Measurements from ENCODE around the gene CFAP74. TPM values are rescaled to one million over a fixed set of nuclear protein-coding genes. Genes with fewer than 3 reads are reported as not detected.

The CFAP74 gene
- total RNA-seq, 2 donors from 2014 or later, result not detected

DNA sequence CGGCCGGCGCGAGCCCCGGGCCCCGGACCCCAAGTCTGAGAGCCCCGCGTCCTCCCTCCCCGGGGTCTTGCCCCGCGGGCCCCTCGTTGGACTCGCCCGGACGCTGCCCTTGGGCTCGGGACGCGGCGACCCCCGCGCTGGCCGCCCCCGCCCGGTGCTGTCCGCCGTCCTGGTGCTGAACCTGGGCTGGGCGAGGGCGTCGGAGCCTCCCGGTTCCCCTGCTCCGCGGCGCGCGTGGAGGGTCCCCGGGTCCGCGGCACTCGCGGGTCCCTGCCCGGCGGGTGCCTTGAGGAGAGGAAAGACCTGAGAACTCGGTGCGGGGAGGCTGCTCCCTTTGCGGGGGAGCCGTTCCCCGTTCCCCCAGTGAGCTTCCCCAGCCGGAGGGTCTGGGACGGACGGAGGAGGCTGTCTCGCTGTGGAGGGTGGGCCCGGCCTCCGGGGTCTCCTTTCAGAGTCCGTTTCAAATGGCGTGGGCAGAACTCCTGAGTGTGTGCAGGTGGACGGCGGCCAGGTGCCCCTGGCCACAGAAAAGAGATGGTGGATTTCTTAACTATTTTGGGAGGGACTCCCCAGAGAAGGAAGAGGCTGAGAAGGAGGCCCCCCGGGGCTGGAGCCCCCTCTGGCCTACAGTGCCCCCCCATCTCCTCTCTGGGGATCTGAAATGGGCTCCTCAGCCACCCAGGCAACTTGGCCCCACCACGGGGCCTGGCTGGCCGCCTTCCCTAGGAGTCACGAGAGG is 16.2 kb upstream of the CFAP74 start:
- H3K27me3 ChIP-seq, result peaks cover 5 to 24% of the 10 kb centered on the region in 2 donors
- no peak overlapping the region for H3K27ac ChIP-seq
- TF ChIP-seq, protein P1, sequence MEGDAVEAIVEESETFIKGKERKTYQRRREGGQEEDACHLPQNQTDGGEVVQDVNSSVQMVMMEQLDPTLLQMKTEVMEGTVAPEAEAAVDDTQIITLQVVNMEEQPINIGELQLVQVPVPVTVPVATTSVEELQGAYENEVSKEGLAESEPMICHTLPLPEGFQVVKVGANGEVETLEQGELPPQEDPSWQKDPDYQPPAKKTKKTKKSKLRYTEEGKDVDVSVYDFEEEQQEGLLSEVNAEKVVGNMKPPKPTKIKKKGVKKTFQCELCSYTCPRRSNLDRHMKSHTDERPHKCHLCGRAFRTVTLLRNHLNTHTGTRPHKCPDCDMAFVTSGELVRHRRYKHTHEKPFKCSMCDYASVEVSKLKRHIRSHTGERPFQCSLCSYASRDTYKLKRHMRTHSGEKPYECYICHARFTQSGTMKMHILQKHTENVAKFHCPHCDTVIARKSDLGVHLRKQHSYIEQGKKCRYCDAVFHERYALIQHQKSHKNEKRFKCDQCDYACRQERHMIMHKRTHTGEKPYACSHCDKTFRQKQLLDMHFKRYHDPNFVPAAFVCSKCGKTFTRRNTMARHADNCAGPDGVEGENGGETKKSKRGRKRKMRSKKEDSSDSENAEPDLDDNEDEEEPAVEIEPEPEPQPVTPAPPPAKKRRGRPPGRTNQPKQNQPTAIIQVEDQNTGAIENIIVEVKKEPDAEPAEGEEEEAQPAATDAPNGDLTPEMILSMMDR (IDR thresholded peaks at IDR 0.05), result no peak
- H3K4me3 ChIP-seq, result peak overlapping the region in 1 of 2 donors; percentile 41
- H3K9me3 ChIP-seq, result no peaks in the 10 kb centered on the region
- peaks cover 0 to 15% of the 10 kb centered on the region in 2 donors for H3K4me1 ChIP-seq
- DNase-seq (ENCODE audit: low spot score), result no peak
- H3K36me3 ChIP-seq, result no peaks in the 10 kb centered on the region

DNA sequence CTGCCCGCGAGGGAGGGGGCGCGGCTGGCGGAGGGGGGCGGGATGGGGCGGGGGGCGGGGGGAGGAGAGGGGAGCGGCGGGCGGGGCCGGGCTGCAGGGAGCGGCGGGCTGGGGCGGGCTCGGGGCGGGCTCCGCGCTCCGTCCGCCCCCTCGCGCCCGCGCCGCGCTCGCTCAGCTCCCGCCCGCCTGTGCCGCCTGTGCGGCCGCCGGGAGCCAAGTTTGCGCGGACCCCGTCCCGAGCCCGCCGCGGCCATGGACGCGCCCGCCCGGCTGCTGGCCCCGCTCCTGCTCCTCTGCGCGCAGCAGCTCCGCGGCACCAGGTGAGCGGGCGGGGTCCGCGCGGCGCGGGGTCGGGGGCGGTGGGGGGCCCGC is 15.6 kb upstream of the CFAP74 start, which contains the start of gene GABRD:
GABRD (plus strand) TSS at position 174 of the 372 bp plus-strand sequence; CDS start at position 253, 79 bp downstream.
- no peak within 1 kb of the TSS for H3K27ac ChIP-seq
- TF ChIP-seq, protein P1 (IDR thresholded peaks at IDR 0.05), result no peak
- peaks cover 5 to 24% of the 10 kb centered on the region in 2 donors for H3K27me3 ChIP-seq
- no peaks in the 10 kb centered on the region for H3K9me3 ChIP-seq
- no peaks in the 10 kb centered on the region for H3K36me3 ChIP-seq
- no peak for DNase-seq (ENCODE audit: low spot score)
- peak within 1 kb of the TSS in 1 of 2 donors; percentile 41 for H3K4me3 ChIP-seq
- H3K4me1 ChIP-seq, result peaks cover 0 to 15% of the 10 kb centered on the region in 2 donors

DNA sequence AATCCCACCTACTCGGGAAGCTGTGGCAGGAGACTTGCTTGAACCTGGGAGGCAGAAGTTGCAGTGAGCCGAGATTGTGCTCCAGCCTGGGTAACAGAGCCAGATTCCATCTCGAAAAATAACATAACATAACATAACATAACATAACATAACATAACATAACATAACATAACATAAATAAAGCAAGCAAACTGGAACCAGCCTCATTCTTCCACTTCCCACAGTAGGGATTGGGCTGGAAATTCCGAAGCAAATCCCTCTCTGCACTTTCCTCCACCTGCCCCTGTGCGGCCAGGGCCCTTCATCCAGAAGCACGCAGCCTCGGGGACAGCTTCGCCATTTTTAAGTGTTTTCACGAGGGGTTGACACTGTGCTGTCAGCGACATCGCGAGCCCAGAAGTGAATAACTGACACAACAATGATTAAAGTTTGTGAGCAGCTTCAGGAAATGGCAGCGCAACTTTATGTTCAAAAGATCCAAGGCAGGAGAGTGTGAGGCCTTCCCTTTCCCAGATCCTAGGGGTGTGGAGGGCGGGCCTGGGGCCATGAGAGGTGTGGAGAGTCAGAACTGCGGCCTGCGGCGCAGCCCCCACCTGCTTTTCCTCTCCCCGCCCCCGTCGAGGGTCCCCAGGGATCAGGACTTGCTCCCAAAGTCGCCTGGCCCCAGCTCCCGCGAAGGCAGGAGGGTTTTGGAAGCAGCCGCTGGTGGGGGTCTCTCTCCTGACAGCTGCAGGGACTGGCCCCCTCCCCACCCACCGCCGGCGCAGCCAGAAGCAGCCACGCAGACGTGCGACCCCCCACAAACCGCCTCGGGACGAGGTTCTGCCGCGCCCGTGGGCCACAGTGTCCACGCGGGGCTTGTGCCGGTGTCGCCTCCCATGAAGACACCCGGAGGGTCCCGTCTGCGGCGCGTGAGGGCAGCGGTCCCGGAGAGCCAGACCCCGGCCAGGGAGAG is 14.9 kb upstream of the CFAP74 start:
- TF ChIP-seq, protein P1 (IDR thresholded peaks at IDR 0.05), result no peak
- Histone ChIP-seq H3K4me3 (no peak overlapping the region), H3K27ac (no peak overlapping the region), H3K27me3 (peaks cover 5 to 28% of the 10 kb centered on the region in 2 donors), H3K4me1 (peaks cover 0 to 15% of the 10 kb centered on the region in 2 donors), H3K36me3 (no peaks in the 10 kb centered on the region), H3K9me3 (no peaks in the 10 kb centered on the region)
- no peak for DNase-seq (ENCODE audit: low spot score)

DNA sequence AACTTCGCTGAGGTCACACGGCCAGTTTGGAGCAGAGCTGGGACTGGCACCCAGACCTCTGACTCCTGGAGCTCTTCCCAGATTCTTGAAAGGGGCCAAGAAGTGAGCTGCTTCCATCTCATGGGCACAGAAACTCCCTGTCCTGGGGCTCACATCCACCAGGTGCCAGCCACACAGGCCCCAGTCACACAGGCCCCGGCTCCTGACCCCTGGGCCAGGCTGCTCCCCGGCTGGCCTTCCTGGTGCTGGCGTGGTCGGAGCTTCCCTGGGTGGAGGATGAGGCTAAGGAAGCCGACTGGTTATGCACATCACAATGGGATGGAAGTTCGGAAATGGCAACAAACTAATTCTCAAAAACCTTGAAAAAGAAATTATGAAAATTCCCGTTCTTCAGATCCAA is 12.5 kb upstream of the CFAP74 start:
- Histone ChIP-seq H3K27me3 (peaks cover 3 to 20% of the 10 kb centered on the region in 2 donors), H3K4me1 (peaks cover 0 to 15% of the 10 kb centered on the region in 2 donors), H3K27ac (no peak overlapping the region), H3K9me3 (no peaks in the 10 kb centered on the region), H3K4me3 (no peak overlapping the region), H3K36me3 (no peaks in the 10 kb centered on the region)
- TF ChIP-seq, protein P1 (IDR thresholded peaks at IDR 0.05), result no peak
- no peak for DNase-seq (ENCODE audit: low spot score)

DNA sequence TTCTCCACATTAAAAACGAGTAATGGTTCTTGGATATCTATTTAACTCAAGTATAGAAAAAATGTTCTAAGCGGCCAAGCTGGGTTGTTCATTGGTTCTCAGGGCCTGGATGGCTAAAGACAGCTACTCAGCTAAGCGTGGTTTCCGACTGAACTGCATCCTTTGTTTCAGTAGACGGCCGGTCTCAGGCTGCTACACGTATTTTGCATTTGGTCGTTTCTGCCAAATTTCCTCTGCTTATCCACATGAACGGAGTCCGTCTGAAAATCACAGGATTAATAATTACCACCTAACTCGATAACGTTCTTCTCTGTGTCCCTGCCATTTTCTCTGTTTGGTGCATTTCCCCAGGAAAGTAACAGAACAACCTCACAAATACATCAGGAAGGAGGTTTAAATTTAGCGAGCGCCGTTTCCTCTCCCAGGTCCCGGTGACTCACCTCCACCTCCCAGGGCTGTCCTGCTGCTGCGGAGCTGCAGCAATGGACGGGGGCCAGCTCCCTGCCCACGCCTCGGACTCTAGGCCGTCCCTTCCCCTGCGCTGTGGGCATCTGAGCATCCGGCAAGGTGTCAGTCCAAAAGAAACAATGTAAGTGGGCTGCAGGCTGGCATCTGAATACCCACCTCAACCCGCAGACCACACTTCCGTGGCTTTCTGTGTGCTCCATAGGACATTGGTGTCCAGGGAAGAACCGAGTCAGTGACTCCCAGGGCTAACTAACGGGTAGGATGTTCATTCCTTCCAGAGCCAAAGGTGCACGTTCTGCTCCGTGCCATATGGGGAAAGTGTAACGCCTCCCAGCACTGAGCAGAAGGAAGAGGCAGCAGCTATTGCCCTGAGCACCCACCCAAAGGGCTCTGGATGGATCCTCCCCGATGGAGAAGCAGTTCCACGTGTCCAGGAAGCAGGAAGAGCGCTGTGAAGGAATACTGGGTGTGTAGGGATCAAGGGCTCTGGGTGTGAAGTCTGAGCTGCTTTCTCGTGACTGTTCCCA is 11.5 kb upstream of the CFAP74 start:
- no peak overlapping the region for H3K4me3 ChIP-seq
- peaks cover 0 to 15% of the 10 kb centered on the region in 2 donors for H3K4me1 ChIP-seq
- no peaks in the 10 kb centered on the region for H3K9me3 ChIP-seq
- DNase-seq (ENCODE audit: low spot score), result no peak
- H3K36me3 ChIP-seq, result no peaks in the 10 kb centered on the region
- TF ChIP-seq, protein P1 (IDR thresholded peaks at IDR 0.05), result no peak
- no peak overlapping the region for H3K27ac ChIP-seq
- peaks cover 3 to 10% of the 10 kb centered on the region in 2 donors for H3K27me3 ChIP-seq

Measured in right atrium auricular region (tissue), 2 donors.